Activated gamma-delta T cell (primary cell): ENCODE results near the gene CARD11.

ENCODE experiments used
- DNase-seq: peaks from one replicate; lab custom pipeline; 2025; lab: John Stamatoyannopoulos, UW

Gene CARD11

DNA sequence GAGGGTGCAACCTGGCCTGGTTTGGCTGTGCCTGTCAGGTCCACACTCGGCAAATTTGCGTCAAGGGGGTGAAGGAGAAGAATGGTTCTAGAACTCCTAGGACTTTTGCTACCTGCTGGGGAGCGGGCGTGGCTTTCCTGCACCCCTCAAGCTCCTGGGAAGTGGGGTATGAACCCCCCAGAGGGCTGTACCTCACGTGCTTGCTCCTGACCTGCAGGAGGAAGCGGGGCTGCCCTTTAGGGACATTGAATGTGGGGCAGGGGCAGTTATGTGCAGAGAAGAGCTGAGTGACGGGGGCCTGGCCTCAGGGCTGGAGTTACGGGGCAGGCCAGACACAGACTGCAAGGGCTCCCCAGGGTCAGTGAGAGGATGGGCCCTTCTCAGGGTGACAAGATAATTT, 138.2 kb downstream of the CARD11 start:
- no peak for DNase-seq

DNA sequence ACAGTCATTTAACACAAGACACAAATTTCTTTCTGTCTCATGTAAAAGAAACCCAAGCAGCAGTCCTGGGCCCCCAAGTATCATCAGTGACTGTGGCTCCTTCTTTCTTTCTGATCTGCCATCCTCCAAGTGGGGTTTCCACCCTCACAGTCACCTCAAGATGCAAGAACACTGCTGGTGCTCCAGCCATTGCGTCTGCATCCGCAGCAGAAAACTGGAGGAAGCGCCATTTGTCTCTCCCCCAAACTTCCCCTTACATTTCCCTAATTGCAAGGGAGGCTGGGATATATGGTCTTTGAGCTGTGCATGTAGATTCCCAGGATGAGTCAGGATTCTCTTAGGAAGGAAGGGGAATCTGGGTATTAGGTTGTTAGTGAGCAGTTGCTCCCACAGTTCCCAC, 138.6 kb downstream of the CARD11 start:
- no peak for DNase-seq

DNA sequence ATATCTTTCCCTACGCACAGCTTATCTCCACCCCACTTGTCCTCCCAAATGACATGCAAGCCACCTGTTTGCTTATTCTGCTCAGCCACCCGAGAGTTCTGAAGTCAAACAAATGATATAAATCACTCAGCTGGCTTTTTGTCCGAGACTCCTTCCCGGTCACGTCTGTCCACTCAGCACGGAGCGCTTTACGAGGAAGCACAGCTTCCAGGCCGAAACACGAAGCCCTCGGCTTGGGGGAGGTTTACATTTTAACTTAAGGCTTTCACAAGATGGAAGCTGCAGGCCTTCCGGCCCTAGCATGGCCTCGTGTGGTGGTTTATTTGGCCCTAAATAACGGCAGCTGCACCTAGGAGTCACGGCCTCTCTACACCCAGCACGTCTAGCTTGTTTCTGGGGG, 139.5 kb downstream of the CARD11 start:
- DNase-seq, result no peak

DNA sequence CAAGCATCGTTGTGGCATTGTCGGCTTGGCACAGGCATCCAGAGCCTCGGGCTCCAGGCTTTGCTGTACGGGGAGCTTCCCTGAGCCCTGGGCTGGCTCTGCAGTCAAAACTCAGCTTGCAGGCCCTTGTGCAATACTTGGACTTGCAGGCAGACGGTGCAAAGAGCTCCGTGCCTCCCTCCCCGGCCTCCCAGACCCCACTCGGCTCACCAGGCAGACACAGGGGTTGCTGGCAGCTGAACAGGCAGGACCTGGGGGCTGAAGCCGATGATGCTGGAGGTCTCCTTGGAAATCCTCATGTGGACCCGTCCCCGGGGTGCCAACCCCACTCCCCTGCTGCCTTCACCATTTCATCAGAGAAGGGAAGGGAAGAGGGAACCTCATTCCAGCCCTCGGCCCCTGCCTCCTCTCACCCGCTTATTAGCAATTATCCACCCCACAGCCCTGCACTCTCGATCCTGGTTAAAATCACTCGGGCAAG, 139.9 kb downstream of the CARD11 start:
- no peak for DNase-seq

GRCh38 chr7:2897023-2897422, 146.6 kb downstream of the CARD11 start:
- DNase-seq, result no peak

GRCh38 chr7:2896131-2896530, 147.5 kb downstream of the CARD11 start:
- no peak for DNase-seq

GRCh38 chr7:2894118-2894940, 149.3 kb downstream of the CARD11 start:
- no peak for DNase-seq

DNA sequence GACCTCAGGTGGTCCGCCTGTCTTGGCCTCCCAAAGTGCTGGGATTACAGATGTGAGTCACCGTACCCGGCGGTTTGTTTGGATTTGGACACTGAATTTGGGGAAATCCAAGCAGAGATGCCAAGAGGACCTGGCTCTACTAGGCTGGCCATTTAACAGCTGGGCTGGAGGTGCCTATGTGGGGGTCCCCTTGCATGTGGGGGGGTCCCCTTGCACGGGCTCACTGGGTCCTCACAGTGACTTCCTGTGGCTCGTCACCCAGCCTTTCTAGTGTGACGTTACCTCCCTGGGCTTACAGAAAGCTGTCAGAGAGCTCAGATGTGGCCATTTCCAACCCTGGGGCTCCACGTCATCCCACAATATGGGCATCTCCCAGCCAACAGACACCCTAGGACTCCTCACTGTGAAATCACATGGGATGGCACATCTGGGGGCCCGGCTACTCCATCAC, 150.2 kb downstream of the CARD11 start:
- no peak for DNase-seq

DNA sequence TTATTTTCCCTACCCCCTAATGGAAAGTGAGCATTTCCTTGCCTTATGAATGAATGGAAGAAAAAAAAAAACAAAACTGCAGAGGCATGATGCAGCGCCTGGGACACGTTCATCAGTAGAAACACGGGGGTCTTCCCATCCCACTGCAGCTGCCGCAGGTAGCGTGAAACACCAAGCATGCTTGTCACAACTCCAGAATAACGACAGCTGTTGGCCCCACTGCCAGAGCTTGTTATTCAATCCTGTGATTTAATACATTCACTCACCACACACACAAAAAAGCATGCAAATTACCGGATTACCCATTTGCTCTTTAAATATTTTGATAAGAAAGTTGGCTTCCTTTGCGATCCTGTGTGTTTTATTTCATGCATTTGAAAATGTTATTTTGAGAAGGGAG, 151.1 kb downstream of the CARD11 start:
- no peak for DNase-seq

DNA sequence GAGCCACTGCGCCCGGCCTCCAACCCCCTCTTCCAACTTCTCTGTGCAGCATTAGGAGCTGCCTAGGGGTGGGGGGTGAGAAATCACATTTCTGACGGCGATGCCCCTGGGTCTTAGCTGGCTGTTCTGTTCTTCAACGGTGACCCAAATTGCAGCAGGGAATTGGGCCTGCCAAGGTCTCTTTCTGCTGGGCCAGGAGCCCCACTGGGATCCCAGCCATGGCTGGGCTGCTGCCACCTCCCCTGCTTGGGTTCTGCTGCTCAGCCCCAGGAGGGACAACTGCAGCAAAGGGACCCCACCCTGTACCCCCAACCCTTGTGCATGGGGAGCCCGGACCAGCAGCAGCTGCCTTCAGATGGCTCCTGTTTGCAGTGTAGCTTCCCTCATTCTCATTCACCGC, 155.9 kb downstream of the CARD11 start:
- no peak for DNase-seq

DNA sequence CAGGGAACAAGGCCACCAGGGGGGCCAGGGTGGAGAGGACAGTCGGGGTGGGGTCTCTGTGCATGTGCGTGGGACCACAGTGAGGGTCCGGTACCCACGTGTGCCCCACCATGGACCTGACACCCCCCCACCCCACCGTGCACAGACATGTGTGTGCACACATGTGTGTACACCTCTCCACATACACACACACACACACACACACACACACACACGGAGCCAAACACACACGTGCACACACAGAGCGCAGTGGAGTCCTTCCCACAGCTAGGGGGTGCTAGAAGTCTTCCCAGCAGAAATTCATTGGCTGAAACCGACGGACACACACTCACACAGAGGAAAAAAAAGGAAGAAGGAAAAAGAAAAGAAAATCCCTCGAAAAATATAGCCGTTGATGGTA, 156.8 kb downstream of the CARD11 start:
- no peak for DNase-seq

DNA sequence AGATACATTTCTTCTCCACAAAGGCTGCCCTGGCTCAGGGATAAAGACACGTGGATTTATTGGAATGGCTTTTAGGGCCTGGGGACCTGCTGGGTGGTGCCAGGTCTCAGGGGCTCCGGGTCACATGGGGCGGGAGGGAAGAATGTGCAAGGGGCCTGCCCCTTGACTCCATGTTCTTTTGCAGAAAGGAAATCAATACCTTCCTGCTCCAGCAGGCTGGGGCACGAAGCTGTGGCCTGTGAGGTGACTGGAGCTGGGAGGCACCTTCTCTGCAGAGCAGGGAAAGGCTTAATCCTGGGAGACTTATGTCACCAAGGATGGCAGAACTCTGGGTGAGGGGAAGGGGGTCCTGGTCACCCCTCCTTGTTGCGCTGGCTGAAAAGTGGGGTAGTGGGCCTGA, 157.3 kb downstream of the CARD11 start:
- no peak for DNase-seq

GRCh38 chr7:2884161-2884560, 159.5 kb downstream of the CARD11 start:
- no peak for DNase-seq

DNA sequence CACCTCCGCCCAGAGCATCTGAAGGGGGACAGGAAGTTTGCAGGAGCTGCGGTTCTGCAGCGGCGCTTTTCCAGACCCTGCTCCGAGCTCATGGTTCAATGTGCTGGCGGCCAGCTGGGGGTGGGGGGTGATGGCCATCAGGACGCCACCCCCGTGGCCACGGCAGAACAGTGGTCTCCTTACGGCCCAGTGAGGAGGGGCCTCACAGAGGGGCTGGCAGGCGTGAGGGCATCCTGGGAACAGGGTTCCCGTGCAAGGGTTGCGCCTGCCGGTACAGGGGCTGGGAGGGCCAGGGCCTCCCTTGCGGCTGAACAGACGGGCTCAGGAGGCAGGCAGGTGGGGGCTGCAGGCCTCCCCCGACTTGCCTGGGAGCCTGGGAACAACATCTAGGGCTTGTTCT, 160.6 kb downstream of the CARD11 start:
- no peak for DNase-seq

DNA sequence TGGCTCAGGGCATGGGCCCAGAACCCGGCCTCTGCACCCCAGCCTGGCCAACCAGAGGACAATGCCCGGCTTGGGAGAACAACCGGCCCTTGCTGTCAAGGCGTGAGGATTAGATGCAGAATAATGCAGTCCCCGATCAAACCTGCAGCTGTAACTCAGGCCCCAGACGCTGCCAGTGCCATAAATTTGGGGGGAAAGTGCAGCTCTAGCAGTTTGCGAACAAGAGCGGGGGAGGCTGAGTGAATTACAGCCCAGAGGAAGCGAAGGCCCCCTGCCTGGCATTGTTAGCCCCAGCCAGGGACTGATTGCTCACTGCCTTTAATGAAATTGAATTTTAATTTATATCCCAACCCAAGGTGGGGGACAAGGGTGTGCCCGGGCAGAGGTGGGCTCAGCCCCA, 161.6 kb downstream of the CARD11 start:
- no peak for DNase-seq

DNA sequence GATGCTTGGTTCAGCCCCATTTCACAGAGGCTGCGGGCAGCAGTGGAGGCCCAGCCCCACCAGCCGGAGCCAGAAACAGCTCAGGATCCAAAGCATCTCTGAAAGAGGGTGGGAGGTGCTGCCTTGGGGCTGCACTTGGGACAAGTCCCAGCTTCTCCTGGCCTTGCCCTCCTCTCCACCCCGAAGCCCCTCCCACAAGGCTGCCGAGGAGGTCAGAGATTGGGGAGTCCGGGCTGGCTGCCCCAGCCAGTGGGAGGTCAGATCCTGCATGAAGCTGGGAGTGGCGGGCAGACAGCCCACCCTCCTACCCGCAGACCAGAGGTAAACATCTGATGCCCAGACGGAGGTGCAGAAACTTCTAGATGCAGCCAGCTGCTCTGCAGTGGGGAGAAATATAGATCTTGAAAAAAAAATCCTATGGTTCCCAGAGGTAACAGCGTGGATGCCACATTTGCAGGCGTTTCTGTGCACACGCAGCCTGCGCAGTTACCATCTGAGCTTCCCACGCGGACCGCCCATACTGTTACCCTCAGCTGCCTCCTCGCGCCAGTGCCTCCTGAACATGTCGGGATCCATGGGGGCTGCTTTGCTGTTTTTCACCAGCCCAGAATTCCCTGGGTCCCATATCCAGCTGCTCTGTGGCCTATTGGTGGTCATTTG, 162.7 kb downstream of the CARD11 start:
- DNase-seq, result no peak

DNA sequence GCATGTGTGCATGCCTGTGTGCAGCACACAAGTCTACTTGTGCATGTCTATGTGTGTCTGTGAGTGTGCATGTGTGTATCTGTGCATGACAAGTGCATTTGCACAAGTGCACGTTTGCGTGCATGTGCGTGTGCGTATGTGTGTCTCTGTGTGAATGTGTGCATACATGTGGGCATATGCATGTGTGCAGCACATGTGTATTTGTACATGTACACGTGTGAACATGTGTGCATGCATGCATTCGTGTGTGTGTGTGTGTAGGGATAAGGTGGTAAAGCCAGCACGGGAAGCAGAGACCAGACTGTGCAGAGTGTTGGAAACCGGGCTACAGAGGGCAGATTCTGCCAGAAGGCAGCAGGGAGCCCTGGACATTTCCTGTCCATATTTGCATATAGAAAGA, 163.6 kb downstream of the CARD11 start:
- DNase-seq, result no peak

- DNase-seq, result no peak
Measured at GRCh38 chr7:2879354-2879753, 164.3 kb downstream of the CARD11 start.

DNA sequence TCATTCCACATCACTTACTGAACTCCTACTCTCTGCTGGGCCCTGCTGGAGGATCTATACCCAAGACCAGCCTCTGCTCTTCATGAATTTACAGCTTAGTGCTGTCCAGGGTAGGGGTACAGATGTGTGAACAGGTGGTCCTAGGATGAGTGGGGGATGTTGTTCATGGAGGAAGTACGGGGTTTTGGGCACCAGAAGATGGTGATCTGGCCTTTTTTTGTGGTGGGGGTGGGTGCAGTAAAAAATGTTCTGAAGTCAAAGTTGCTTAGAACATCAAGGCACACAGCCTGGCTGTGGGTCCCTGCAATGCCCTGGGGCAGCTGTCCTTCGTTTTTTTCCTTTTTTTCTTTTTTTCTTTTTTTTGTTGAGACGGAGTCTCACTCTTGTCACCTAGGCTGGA, 165.4 kb downstream of the CARD11 start:
- no peak for DNase-seq

- DNase-seq, result no peak
Measured at GRCh38 chr7:2876031-2876731, 167.5 kb downstream of the CARD11 start.

DNA sequence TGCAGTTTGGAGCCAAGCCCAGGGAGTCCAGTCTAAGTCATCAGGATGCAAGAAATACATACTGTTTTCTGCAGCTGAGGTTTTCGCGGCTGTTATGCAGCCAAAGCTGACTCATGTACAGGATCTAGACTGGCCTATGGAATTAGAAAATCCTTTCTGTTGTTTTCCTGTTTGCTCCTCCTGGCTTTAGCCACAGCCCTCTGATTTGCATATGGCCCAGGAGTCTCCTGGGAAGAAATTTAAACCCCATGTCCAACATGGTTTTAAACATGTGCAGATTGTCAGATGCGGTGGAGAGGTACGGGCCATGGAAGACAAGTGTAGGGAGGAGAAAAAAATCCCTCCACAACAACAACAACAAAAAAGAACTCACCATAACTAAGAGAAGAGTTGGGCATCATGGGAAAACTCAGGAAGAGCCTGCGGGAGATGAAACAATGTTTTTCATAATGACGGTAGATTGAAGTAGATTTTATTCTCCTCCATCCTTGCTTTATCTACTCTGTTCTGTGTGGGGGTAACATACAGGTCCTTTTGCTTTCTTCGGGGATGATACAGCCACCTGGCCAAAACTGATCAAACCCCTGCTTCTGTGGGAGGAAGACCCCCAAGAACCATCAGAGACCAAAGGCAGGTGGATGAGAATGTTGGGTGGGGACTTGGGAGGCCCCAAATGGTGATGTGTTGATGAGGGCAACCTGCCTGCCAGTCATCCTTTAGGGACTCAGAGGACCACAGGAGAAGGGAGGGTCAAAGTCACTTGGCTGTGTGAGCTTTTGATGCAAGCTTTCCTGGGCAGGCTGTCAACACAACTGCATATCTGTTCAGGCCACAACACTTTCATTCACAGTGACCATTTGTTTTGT, 169.7 kb downstream of the CARD11 start:
- DNase-seq, result no peak

GRCh38 chr7:2873146-2873545, 170.5 kb downstream of the CARD11 start:
- no peak for DNase-seq
